ENCODE measurements around the gene GIGYF2.
"Not testable (repeated sequence)": the region's sequence is repeated elsewhere in the genome, so short reads cannot be mapped to it uniquely, and the experiment has no call there.

GRCh38 chr2:232906867-232907717 lies 210.0 kb downstream of the GIGYF2 start:
- TF ChIP-seq, protein P1, sequence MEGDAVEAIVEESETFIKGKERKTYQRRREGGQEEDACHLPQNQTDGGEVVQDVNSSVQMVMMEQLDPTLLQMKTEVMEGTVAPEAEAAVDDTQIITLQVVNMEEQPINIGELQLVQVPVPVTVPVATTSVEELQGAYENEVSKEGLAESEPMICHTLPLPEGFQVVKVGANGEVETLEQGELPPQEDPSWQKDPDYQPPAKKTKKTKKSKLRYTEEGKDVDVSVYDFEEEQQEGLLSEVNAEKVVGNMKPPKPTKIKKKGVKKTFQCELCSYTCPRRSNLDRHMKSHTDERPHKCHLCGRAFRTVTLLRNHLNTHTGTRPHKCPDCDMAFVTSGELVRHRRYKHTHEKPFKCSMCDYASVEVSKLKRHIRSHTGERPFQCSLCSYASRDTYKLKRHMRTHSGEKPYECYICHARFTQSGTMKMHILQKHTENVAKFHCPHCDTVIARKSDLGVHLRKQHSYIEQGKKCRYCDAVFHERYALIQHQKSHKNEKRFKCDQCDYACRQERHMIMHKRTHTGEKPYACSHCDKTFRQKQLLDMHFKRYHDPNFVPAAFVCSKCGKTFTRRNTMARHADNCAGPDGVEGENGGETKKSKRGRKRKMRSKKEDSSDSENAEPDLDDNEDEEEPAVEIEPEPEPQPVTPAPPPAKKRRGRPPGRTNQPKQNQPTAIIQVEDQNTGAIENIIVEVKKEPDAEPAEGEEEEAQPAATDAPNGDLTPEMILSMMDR (IDR thresholded peaks at IDR 0.05; ENCODE audit: borderline replicate concordance, extremely low read depth, low read length, poor library complexity, severe bottlenecking): not testable (repeated sequence)
- TF ChIP-seq EZH2 (IDR thresholded peaks at IDR 0.05; ENCODE audit: borderline replicate concordance, low read depth, low read length, severe bottlenecking): not testable (repeated sequence)
